ENCODE results near the gene XRCC4. TPM values are rescaled to one million over a fixed set of nuclear protein-coding genes. Genes with fewer than 3 reads are reported as not detected.

XRCC4 gene
- total and polyA plus RNA-seq, 11 donors: 3.3 to 50.5 (median 8.0) TPM

GRCh38 chr5:83090169-83090568 is 12.8 kb downstream of the XRCC4 start:
- H3K9me3 ChIP-seq: peaks cover 0 to 39% (median 11%) of the 10 kb centered on the region in 12 donors
- intact Hi-C loops (cut with DNase I): loop anchor here in 1 of 10 donors (10.0 kb wide), 1 partner anchor 335 kb away; no protein-coding TSS in a partner anchor
- no peak for DNase-seq
- no peak overlapping the region for H3K27ac ChIP-seq
- no peaks in the 10 kb centered on the region for H3K27me3 ChIP-seq
- 90 to 96% (median 93%) methylated on average over 3 of the region's 3 CpGs for WGBS, 4 donors
- no peak for ATAC-seq
- no peak for TF ChIP-seq POLR2A (IDR thresholded peaks at IDR 0.05)
- no peak for TF ChIP-seq CTCF (IDR thresholded peaks at IDR 0.05)
- H3K36me3 ChIP-seq: no peaks in the 10 kb centered on the region
- no peak overlapping the region for H3K4me3 ChIP-seq
- H3K4me1 ChIP-seq: no peaks in the 10 kb centered on the region

- 93 to 94% (median 93%) methylated on average over 2 of the region's 2 CpGs for WGBS, 4 donors
- Histone ChIP-seq H3K9me3 (peaks cover 0 to 39% (median 11%) of the 10 kb centered on the region in 12 donors), H3K4me3 (no peak overlapping the region), H3K27me3 (no peaks in the 10 kb centered on the region), H3K36me3 (no peaks in the 10 kb centered on the region), H3K4me1 (peaks cover 0 to 6% (median 0%) of the 10 kb centered on the region in 12 donors), H3K27ac (no peak overlapping the region)
- TF ChIP-seq CTCF (IDR thresholded peaks at IDR 0.05) (no peak), POLR2A (IDR thresholded peaks at IDR 0.05) (no peak)
- no peak for DNase-seq
- intact Hi-C loops (cut with DNase I): loop anchor here in 1 of 10 donors (10.0 kb wide), 1 partner anchor 332 kb away; no protein-coding TSS in a partner anchor
- ATAC-seq: no peak
These were observed 15.3 kb downstream of the XRCC4 start for GRCh38 chr5:83092619-83093018.

DNA sequence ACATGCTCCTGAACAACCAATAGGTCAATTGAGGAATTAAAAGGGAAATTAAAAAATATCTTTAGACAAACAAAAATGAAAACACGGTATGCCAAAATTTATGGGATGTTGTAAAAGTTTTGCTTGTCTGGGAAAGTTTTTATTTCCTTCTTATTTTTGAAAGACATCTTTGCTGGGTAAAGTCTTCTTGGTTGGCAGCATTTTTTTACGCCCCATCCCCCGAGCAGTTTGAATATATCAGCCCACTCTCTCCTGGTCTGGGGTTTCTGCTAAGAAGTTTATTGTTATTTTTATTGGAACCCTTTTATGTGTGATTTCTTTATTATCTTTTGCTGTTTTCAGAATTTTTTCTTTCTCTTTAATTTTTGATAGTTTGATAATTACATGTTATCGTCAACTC is 16.3 kb downstream of the XRCC4 start:
- no peak overlapping the region for H3K4me3 ChIP-seq
- no peak overlapping the region for H3K27ac ChIP-seq
- no peak for TF ChIP-seq CTCF (IDR thresholded peaks at IDR 0.05)
- no peak for TF ChIP-seq POLR2A (IDR thresholded peaks at IDR 0.05)
- ATAC-seq (no peak), DNase-seq (no peak)
- H3K27me3 ChIP-seq: no peaks in the 10 kb centered on the region
- peaks cover 0 to 39% (median 11%) of the 10 kb centered on the region in 12 donors for H3K9me3 ChIP-seq
- WGBS, 4 donors: 98 to 99% (median 98%) methylated on average over 4 of the region's 4 CpGs
- H3K4me1 ChIP-seq: peaks cover 0 to 12% (median 6%) of the 10 kb centered on the region in 12 donors
- H3K36me3 ChIP-seq: no peaks in the 10 kb centered on the region
- intact Hi-C loops (cut with DNase I): loop anchor here in 1 of 10 donors (10.0 kb wide), 1 partner anchor 331 kb away; no protein-coding TSS in a partner anchor

- H3K36me3 ChIP-seq: no peaks in the 10 kb centered on the region
- 85 to 97% (median 88%) methylated on average over 3 of the region's 3 CpGs for WGBS, 4 donors
- ATAC-seq: no peak
- H3K4me3 ChIP-seq: no peak overlapping the region
- TF ChIP-seq CTCF (IDR thresholded peaks at IDR 0.05): no peak
- TF ChIP-seq POLR2A (IDR thresholded peaks at IDR 0.05): no peak
- peaks cover 0 to 39% (median 11%) of the 10 kb centered on the region in 12 donors for H3K9me3 ChIP-seq
- intact Hi-C loops (cut with DNase I): loop anchor here in 1 of 10 donors (10.0 kb wide), 1 partner anchor 329 kb away; no protein-coding TSS in a partner anchor
- H3K4me1 ChIP-seq: peaks cover 0 to 21% (median 13%) of the 10 kb centered on the region in 12 donors
- no peak for DNase-seq
- no peaks in the 10 kb centered on the region for H3K27me3 ChIP-seq
- no peak overlapping the region for H3K27ac ChIP-seq
These were observed 18.0 kb downstream of the XRCC4 start for GRCh38 chr5:83095163-83095956.

Data from heart left ventricle (tissue), 16 donors.